Activated naive CD4-positive, alpha-beta T cell treated with anti-CD3 and anti-CD28 coated beads, Interleukin-2, amount 10 ng/mL, durations not matched to agents 7 days and 5 days (primary cell): ENCODE results near the gene XRCC3.

Experiments
- CTCF ChIA-PET: fragments of 350-600 bp; sonication (Branson Sonifier 250); formaldehyde crosslinking; loops from one replicate; lab custom pipeline; 2021; ENCODE audit warnings: antibody characterized with exemption; lab: Charles Lee
- DNase-seq: peaks from one replicate; pipeline ENCODE4 v3.0.0-alpha.2; 2020
- H3K27ac Mint-ChIP-seq: one replicate; pipeline ENCODE4 v1.8.0; 2021; ENCODE audit warnings: mild to moderate bottlenecking, moderate library complexity, mixed read lengths
- H3K27me3 Mint-ChIP-seq: one replicate; pipeline ENCODE4 v1.8.0; 2021; ENCODE audit warnings: mild to moderate bottlenecking, mixed read lengths
- H3K36me3 Mint-ChIP-seq: one replicate; pipeline ENCODE4 v1.8.0; 2021; ENCODE audit warnings: mixed read lengths
- H3K4me1 Mint-ChIP-seq: one replicate; pipeline ENCODE4 v1.8.0; 2021; ENCODE audit warnings: mixed read lengths
- H3K4me3 Mint-ChIP-seq: one replicate; pipeline ENCODE4 v1.8.0; 2021; ENCODE audit warnings: mild to moderate bottlenecking, moderate library complexity, mixed read lengths
- H3K9me3 Mint-ChIP-seq: one replicate; pipeline ENCODE4 v1.8.0; 2021; ENCODE audit warnings: mixed read lengths

Gene XRCC3

GRCh38 chr14:103715052-103716000 is at the start of gene XRCC3, which contains the start of gene ZFYVE21:
XRCC3 (minus strand) TSS chr14:103715451; CDS start chr14:103711087, 4,364 bp downstream.
ZFYVE21 (plus strand) TSS chr14:103715810; CDS start chr14:103715842, 32 bp downstream.
- Mint-ChIP-seq H3K4me3 (peak within 1 kb of the TSS; percentile 95), H3K4me1 (peaks cover 79% of the 10 kb centered on the region), H3K27me3 (no peaks in the 10 kb centered on the region), H3K9me3 (no peaks in the 10 kb centered on the region), H3K36me3 (peaks cover 3% of the 10 kb centered on the region), H3K27ac (peak within 1 kb of the TSS; percentile 89)
- DNase-seq = peak; percentile 100
- CTCF ChIA-PET = no interaction called here

DNA sequence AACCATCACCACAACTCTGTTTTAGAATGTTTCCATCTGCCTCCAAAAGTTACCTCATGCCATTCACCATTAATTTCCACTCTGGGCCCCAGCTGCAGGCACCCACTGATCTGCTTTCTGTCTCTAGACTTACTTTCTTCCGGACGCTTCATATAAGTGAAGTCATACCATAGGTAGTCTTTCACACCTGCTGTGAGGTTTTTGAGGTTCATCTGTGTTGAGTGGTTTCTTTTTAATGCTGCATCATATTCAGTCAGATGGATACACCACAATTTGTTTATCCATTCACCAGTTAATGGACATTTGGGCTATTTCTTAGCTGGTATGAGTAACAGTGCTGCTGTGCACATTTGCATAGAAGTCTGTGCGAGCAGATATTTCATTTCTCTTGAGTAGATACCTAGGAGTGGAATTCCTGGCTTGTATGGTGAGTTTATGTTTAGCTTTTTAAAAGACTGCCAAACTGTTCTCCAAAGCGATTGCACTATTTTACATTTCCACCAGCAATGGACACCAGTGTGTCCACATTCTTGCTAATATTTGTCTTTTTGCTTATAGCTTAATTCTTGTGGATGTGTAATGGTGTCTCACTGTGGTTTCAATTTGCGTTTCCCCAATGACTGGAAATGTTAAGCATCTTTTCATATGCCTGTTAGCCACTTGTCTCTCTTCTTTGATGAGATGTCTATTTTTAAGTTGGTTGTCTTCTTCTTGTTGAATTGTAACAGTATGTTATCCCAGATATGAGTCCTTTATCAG is 48.7 kb upstream of the XRCC3 start:
- no peak for DNase-seq
- Mint-ChIP-seq H3K9me3 (no peaks in the 10 kb centered on the region), H3K36me3 (no peaks in the 10 kb centered on the region), H3K4me1 (no peaks in the 10 kb centered on the region), H3K4me3 (no peak overlapping the region), H3K27ac (no peak overlapping the region), H3K27me3 (no peaks in the 10 kb centered on the region)
- CTCF ChIA-PET = no interaction called here

DNA sequence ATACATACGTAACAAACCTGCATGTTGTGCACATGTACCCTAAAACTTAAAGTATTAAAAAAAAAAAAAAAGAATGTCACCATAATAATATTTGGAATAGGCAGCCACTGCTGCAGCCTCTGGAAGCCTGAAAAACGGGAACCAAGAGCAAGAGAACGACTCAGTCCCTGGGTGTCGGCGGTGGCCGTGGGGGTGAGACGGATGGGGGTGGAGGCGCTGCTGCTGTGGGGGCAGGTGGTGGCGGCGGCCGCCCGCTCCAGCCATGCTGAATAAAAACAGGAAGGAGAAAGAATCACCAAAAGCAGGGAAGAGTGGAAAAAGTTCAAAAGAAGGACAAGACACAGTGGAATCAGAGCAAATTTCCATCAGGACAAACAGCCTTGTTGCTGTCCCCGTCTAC is 47.3 kb upstream of the XRCC3 start:
- Mint-ChIP-seq H3K9me3 (no peaks in the 10 kb centered on the region), H3K4me1 (no peaks in the 10 kb centered on the region), H3K36me3 (no peaks in the 10 kb centered on the region), H3K27ac (no peak overlapping the region), H3K27me3 (no peaks in the 10 kb centered on the region), H3K4me3 (no peak overlapping the region)
- CTCF ChIA-PET = no interaction called here
- no peak for DNase-seq

DNA sequence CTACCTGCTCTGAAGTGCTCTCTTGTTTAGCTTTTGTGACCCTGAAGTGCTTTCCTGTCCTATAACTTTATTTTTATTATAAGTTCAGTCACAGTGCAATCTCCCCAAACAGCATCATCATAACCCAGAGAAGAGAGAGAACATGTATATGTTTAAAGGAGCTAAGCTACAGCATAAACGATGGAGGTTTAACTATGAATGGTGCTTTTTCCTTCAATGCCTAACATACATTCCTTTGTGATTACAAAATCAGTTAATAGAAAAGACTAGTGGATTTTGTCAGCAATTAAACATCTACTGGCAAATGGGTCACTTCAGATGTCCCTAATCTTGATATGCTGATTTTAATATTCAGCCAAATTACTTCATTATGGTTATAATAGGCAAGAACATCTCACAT is 46.8 kb upstream of the XRCC3 start:
- CTCF ChIA-PET = no interaction called here
- no peak overlapping the region for H3K27ac Mint-ChIP-seq
- H3K4me1 Mint-ChIP-seq = no peaks in the 10 kb centered on the region
- H3K27me3 Mint-ChIP-seq = no peaks in the 10 kb centered on the region
- H3K9me3 Mint-ChIP-seq = no peaks in the 10 kb centered on the region
- H3K36me3 Mint-ChIP-seq = no peaks in the 10 kb centered on the region
- no peak overlapping the region for H3K4me3 Mint-ChIP-seq
- DNase-seq = no peak

- no peak for DNase-seq
- CTCF ChIA-PET = no interaction called here
- Mint-ChIP-seq H3K4me1 (no peaks in the 10 kb centered on the region), H3K27ac (no peak overlapping the region), H3K27me3 (no peaks in the 10 kb centered on the region), H3K36me3 (no peaks in the 10 kb centered on the region), H3K4me3 (no peak overlapping the region), H3K9me3 (no peaks in the 10 kb centered on the region)
These were observed 43.0 kb upstream of the XRCC3 start for GRCh38 chr14:103758059-103758776.

GRCh38 chr14:103755060-103755459 is 39.8 kb upstream of the XRCC3 start:
- peaks cover 3% of the 10 kb centered on the region for H3K4me1 Mint-ChIP-seq
- H3K4me3 Mint-ChIP-seq = no peak overlapping the region
- no peak for DNase-seq
- no peak overlapping the region for H3K27ac Mint-ChIP-seq
- H3K36me3 Mint-ChIP-seq = no peaks in the 10 kb centered on the region
- no peaks in the 10 kb centered on the region for H3K27me3 Mint-ChIP-seq
- CTCF ChIA-PET = no interaction called here
- no peaks in the 10 kb centered on the region for H3K9me3 Mint-ChIP-seq

- Mint-ChIP-seq H3K27me3 (no peaks in the 10 kb centered on the region), H3K27ac (no peak overlapping the region), H3K9me3 (no peaks in the 10 kb centered on the region), H3K4me1 (peaks cover 6% of the 10 kb centered on the region), H3K4me3 (no peak overlapping the region), H3K36me3 (peaks cover 3% of the 10 kb centered on the region)
- DNase-seq = no peak
- CTCF ChIA-PET = no interaction called here
These were observed 38.5 kb upstream of the XRCC3 start for GRCh38 chr14:103753774-103754173.

GRCh38 chr14:103749860-103750259 is 34.6 kb upstream of the XRCC3 start:
- no peak overlapping the region for H3K27ac Mint-ChIP-seq
- no peaks in the 10 kb centered on the region for H3K9me3 Mint-ChIP-seq
- no peaks in the 10 kb centered on the region for H3K27me3 Mint-ChIP-seq
- no peak overlapping the region for H3K4me3 Mint-ChIP-seq
- H3K36me3 Mint-ChIP-seq = peaks cover 3% of the 10 kb centered on the region
- CTCF ChIA-PET = no interaction called here
- DNase-seq = no peak
- peaks cover 18% of the 10 kb centered on the region for H3K4me1 Mint-ChIP-seq

DNA sequence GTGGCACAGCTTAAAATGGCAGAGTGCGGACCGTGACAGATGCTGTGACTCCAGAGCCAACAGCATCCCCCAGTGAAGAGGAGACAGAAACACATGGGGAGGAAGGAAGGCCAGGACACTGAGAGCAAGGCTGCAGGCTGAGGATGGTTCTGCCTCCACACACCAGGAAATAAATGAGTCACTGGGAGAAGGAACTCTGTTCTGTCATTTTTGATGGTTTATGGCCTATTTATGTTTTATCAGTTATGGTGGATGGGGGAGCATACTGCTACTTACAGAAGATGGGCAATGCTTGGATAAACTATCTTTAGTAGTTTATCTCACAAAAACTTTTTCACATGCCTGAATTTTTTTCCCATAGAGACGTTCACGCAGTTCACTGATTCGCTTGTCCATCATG is 34.2 kb upstream of the XRCC3 start:
- no peak for DNase-seq
- Mint-ChIP-seq H3K9me3 (no peaks in the 10 kb centered on the region), H3K36me3 (peaks cover 3% of the 10 kb centered on the region), H3K27me3 (no peaks in the 10 kb centered on the region), H3K27ac (no peak overlapping the region), H3K4me1 (peaks cover 18% of the 10 kb centered on the region), H3K4me3 (no peak overlapping the region)
- CTCF ChIA-PET = no interaction called here

DNA sequence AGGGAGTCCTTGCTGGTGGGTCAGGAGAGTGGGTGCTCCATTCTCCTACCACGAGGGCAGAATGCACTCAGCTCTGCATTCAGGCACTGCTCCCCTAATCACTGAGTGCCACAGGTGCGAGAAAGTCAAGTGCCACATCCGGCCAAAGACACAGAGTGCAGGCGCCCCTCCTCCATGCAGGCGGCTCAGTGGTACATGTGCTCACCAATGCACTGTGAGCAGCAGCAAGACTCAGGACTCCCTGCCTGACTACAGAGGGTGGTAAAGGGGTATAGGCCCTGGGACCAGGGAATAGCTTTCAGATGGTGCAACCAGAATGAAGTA is 33.2 kb upstream of the XRCC3 start:
- CTCF ChIA-PET = no interaction called here
- H3K9me3 Mint-ChIP-seq = no peaks in the 10 kb centered on the region
- peak overlapping the region; percentile 47 for H3K27ac Mint-ChIP-seq
- no peaks in the 10 kb centered on the region for H3K27me3 Mint-ChIP-seq
- H3K4me1 Mint-ChIP-seq = peaks cover 18% of the 10 kb centered on the region
- H3K36me3 Mint-ChIP-seq = peaks cover 3% of the 10 kb centered on the region
- DNase-seq = peak; percentile 76
- no peak overlapping the region for H3K4me3 Mint-ChIP-seq

DNA sequence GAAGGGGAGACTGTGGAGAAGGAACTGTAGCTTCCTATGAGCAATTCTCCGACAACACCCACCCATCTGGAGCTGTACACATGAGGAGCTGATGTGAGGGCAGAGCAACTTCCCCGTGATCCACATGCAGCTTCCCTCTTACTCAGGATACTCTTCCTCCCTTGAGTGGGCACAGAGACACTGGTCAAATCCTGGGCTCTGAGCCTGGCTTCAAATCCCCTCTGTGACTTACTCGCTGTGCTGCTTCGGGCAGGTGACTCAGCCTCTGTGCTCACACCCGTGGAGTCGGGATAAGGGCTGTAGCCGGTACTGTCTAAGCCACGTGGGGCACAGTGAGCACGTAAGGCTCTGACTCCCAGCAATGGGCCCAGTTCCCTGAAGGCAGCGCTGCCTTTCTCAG is 31.4 kb upstream of the XRCC3 start:
- no peaks in the 10 kb centered on the region for H3K27me3 Mint-ChIP-seq
- no peak overlapping the region for H3K27ac Mint-ChIP-seq
- CTCF ChIA-PET = interaction anchor here (1.0 kb wide), 1 partner anchor 174 kb away, joined by 3 read pairs; no protein-coding TSS in a partner anchor
- peaks cover 15% of the 10 kb centered on the region for H3K4me1 Mint-ChIP-seq
- H3K9me3 Mint-ChIP-seq = no peaks in the 10 kb centered on the region
- no peak overlapping the region for H3K4me3 Mint-ChIP-seq
- no peak for DNase-seq
- peaks cover 3% of the 10 kb centered on the region for H3K36me3 Mint-ChIP-seq

- Mint-ChIP-seq H3K4me1 (peaks cover 15% of the 10 kb centered on the region), H3K9me3 (no peaks in the 10 kb centered on the region), H3K36me3 (peaks cover 3% of the 10 kb centered on the region), H3K27me3 (no peaks in the 10 kb centered on the region), H3K4me3 (no peak overlapping the region), H3K27ac (no peak overlapping the region)
- no peak for DNase-seq
- CTCF ChIA-PET = interaction anchor here (1.0 kb wide), 1 partner anchor 165 kb away, joined by 3 read pairs; no protein-coding TSS in a partner anchor
These were observed 30.2 kb upstream of the XRCC3 start for GRCh38 chr14:103745424-103745823.

DNA sequence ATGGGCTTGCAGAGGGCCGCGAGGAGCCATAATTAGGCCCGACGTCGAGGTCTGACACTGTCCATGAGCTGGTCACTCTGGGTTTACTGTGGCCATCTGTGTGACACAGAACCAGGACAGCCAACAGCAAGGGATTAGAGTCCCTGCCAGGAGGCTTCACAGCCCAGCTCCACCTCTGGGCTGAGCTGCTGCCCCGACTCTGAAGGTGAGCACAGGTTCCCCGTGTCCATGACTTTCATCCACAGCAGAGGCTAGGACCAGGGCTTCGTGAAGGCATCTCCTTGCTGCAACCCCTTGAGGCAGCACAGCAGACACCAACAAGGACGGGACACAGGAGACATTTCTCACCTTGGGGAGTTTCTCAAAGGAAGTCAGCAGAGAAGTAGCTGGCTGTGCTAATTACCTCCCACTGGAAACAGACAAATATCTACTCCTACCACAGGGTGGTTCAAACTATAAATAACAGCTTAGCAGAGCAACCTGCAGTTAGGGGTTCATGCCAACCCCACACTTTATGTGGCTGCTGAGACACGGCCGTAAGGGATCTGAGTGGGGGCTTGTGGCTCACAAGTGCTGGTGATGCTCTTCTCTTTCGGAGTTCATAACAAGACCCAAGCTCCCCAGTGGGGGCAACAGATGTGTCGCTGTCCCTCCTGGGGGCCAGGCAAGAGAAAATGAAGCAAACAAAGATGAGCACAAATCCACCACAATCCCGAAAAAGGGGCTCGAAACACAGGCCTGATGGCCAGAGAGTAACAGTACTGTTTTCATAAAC is 29.6 kb upstream of the XRCC3 start:
- no peak overlapping the region for H3K4me3 Mint-ChIP-seq
- no peak for DNase-seq
- no peak overlapping the region for H3K27ac Mint-ChIP-seq
- H3K4me1 Mint-ChIP-seq = peaks cover 15% of the 10 kb centered on the region
- CTCF ChIA-PET = interaction anchor here (1.0 kb wide), 1 partner anchor 165 kb away, joined by 3 read pairs; no protein-coding TSS in a partner anchor
- H3K27me3 Mint-ChIP-seq = no peaks in the 10 kb centered on the region
- H3K9me3 Mint-ChIP-seq = no peaks in the 10 kb centered on the region
- peaks cover 3% of the 10 kb centered on the region for H3K36me3 Mint-ChIP-seq
